Measurements from ENCODE around the gene HSD17B12. TPM values are rescaled to one million over a fixed set of nuclear protein-coding genes. Genes with fewer than 3 reads are reported as not detected.

HSD17B12 gene
- total RNA-seq, 1 experiment from 2014 or later = 112 TPM

GRCh38 chr11:43803766-43804165 lies 123.2 kb downstream of the HSD17B12 start:
- TF ChIP-seq EZH2 (IDR thresholded peaks at IDR 0.05; ENCODE audit: low read depth) (no peak), CTCF (conservative IDR thresholded peaks at IDR 0.05) (no peak)
- Histone ChIP-seq H3K9me2 (ENCODE audit: insufficient read depth) (no peaks in the 10 kb centered on the region), H3K79me2 (ENCODE audit: low read depth) (no peaks in the 10 kb centered on the region), H3K36me3 (ENCODE audit: low read depth) (peaks cover 12% of the 10 kb centered on the region), H3K27me3 (ENCODE audit: insufficient read depth, low read depth) (no peaks in the 10 kb centered on the region), H3K27ac (no peak overlapping the region), H3K9me3 (ENCODE audit: insufficient read depth, low read depth) (no peaks in the 10 kb centered on the region), H3K4me3 (no peak overlapping the region), H3K4me1 (replicated peaks; ENCODE audit: insufficient read depth) (no peaks in the 10 kb centered on the region), H4K20me1 (ENCODE audit: insufficient read depth) (no peaks in the 10 kb centered on the region), H2AFZ (no peak overlapping the region), H3F3A (ENCODE audit: insufficient read depth, low read depth) (no peaks in the 10 kb centered on the region), H3K4me2 (no peak overlapping the region)
- ChIA-PET CTCF (no interaction called here), POLR2A (ENCODE audit: unreplicated experiment) (no interaction called here)
- no peak for DNase-seq
- intact Hi-C loops (cut with micrococcal nuclease; ENCODE audit: unreplicated experiment) = no loop called here
- no TSS peak for BruUV-seq (replicated peaks)

- Histone ChIP-seq H3K4me2 (no peak overlapping the region), H3K79me2 (ENCODE audit: low read depth) (no peaks in the 10 kb centered on the region), H3K4me1 (replicated peaks; ENCODE audit: insufficient read depth) (no peaks in the 10 kb centered on the region), H3K36me3 (ENCODE audit: low read depth) (peaks cover 7% of the 10 kb centered on the region), H3K9me3 (ENCODE audit: insufficient read depth, low read depth) (no peaks in the 10 kb centered on the region), H3K27ac (no peak overlapping the region), H3K4me3 (no peak overlapping the region), H2AFZ (no peak overlapping the region), H3F3A (ENCODE audit: insufficient read depth, low read depth) (no peaks in the 10 kb centered on the region), H3K27me3 (ENCODE audit: insufficient read depth, low read depth) (no peaks in the 10 kb centered on the region), H4K20me1 (ENCODE audit: insufficient read depth) (no peaks in the 10 kb centered on the region), H3K9me2 (ENCODE audit: insufficient read depth) (no peaks in the 10 kb centered on the region)
- ChIA-PET POLR2A (ENCODE audit: unreplicated experiment) (no interaction called here), CTCF (interaction anchor here (0.6 kb wide), 1 partner anchor 304 kb away, joined by 3 read pairs; no protein-coding TSS in a partner anchor)
- DNase-seq = no peak
- intact Hi-C loops (cut with micrococcal nuclease; ENCODE audit: unreplicated experiment) = no loop called here
- TF ChIP-seq EZH2 (IDR thresholded peaks at IDR 0.05; ENCODE audit: low read depth) = no peak
- TF ChIP-seq CTCF (conservative IDR thresholded peaks at IDR 0.05) = no peak
- no TSS peak for BruUV-seq (replicated peaks)
These were observed 126.4 kb downstream of the HSD17B12 start for GRCh38 chr11:43806976-43807375.

- Histone ChIP-seq H3K36me3 (ENCODE audit: low read depth) (peaks cover 8% of the 10 kb centered on the region), H4K20me1 (ENCODE audit: insufficient read depth) (0 out of 2 replicates have a peak, but pooled peaks cover 3% of the 10 kb centered on the region), H3K4me2 (no peak overlapping the region), H3K4me1 (replicated peaks; ENCODE audit: insufficient read depth) (no peaks in the 10 kb centered on the region), H2AFZ (no peak overlapping the region), H3K27ac (no peak overlapping the region), H3K27me3 (ENCODE audit: insufficient read depth, low read depth) (no peaks in the 10 kb centered on the region), H3K9me3 (ENCODE audit: insufficient read depth, low read depth) (no peaks in the 10 kb centered on the region), H3K4me3 (no peak overlapping the region), H3F3A (ENCODE audit: insufficient read depth, low read depth) (no peaks in the 10 kb centered on the region), H3K79me2 (ENCODE audit: low read depth) (no peaks in the 10 kb centered on the region), H3K9me2 (ENCODE audit: insufficient read depth) (no peaks in the 10 kb centered on the region)
- POLR2A ChIA-PET (ENCODE audit: unreplicated experiment) = no interaction called here
- intact Hi-C loops (cut with micrococcal nuclease; ENCODE audit: unreplicated experiment) = no loop called here
- DNase-seq = no peak
- no TSS peak for BruUV-seq (replicated peaks)
- TF ChIP-seq EZH2 (IDR thresholded peaks at IDR 0.05; ENCODE audit: low read depth) = no peak
- TF ChIP-seq CTCF (conservative IDR thresholded peaks at IDR 0.05) = no peak
- CTCF ChIA-PET = no interaction called here
These were observed 130.5 kb downstream of the HSD17B12 start for GRCh38 chr11:43810929-43811596.

Measured in PC-9 (cell line).